RWPE2 (cell line): ENCODE measurements around the gene MCM3AP.

Experiments
- ATAC-seq: fragments of 200-7000 bp; cut with Tn5 transposase; 3 replicates; pipeline ENCODE4 v1.9.1; 2021; ENCODE audit warnings: low read depth
- DNase-seq: peaks from one replicate; pipeline ENCODE4 v3.0.0-alpha.2; 2020; ENCODE audit warnings: low spot score
- H3K27ac ChIP-seq: fragments of 450-650 bp; 2 replicates; pipeline ENCODE4 v1.5.1; 2017; ENCODE audit warnings: mild to moderate bottlenecking; ENCODE audit not compliant: poor library complexity, severe bottlenecking
- H3K27me3 ChIP-seq: fragments of 250-450 bp; sonication (Bioruptor Pico); 2 replicates; pipeline ENCODE4 v1.5.1; 2021; ENCODE audit warnings: mild to moderate bottlenecking, moderate library complexity; ENCODE audit not compliant: insufficient read depth, poor library complexity, severe bottlenecking
- H3K36me3 ChIP-seq: fragments of 250-450 bp; sonication (Bioruptor Pico); 2 replicates; pipeline ENCODE4 v1.5.1; 2020; ENCODE audit warnings: low read depth, mild to moderate bottlenecking, moderate library complexity
- H3K4me1 ChIP-seq: fragments of 250-450 bp; sonication (Bioruptor Pico); 2 replicates; pipeline ENCODE4 v1.5.1; 2021; ENCODE audit warnings: mild to moderate bottlenecking, moderate library complexity; ENCODE audit not compliant: insufficient read depth, poor library complexity, severe bottlenecking
- H3K4me3 ChIP-seq: fragments of 250-450 bp; sonication (Bioruptor Pico); 2 replicates; pipeline ENCODE4 v1.5.1; 2021; ENCODE audit warnings: mild to moderate bottlenecking, moderate library complexity; ENCODE audit not compliant: severe bottlenecking
- H3K9me3 ChIP-seq: fragments of 250-450 bp; sonication (Bioruptor Pico); 2 replicates; pipeline ENCODE4 v1.5.1; 2021; ENCODE audit warnings: mild to moderate bottlenecking, moderate library complexity; ENCODE audit not compliant: severe bottlenecking
- CTCF ChIP-seq: fragments of 450-650 bp; IDR thresholded peaks from one replicate; pipeline ENCODE4 v1.5.1; 2017; ENCODE audit warnings: mild to moderate bottlenecking, moderate library complexity; ENCODE audit not compliant: poor library complexity, severe bottlenecking

Gene MCM3AP

GRCh38 chr21:46284733-46285132 is 678 bp downstream of the MCM3AP start:
- Histone ChIP-seq H3K9me3 (no peaks in the 10 kb centered on the region), H3K36me3 (peaks cover 67% of the 10 kb centered on the region), H3K4me3 (peak overlapping the region; percentile 92), H3K27me3 (no peaks in the 10 kb centered on the region), H3K27ac (peak overlapping the region; percentile 87), H3K4me1 (peaks cover 23% of the 10 kb centered on the region)
- no peak for ATAC-seq
- no peak for TF ChIP-seq CTCF
- no peak for DNase-seq

GRCh38 chr21:46284077-46284644 is 1.2 kb downstream of the MCM3AP start:
- Histone ChIP-seq H3K36me3 (peaks cover 73% of the 10 kb centered on the region), H3K4me1 (peaks cover 23% of the 10 kb centered on the region), H3K27ac (no peak overlapping the region), H3K9me3 (no peaks in the 10 kb centered on the region), H3K27me3 (no peaks in the 10 kb centered on the region), H3K4me3 (no peak overlapping the region)
- ATAC-seq (no peak), DNase-seq (no peak)
- TF ChIP-seq CTCF: no peak

DNA sequence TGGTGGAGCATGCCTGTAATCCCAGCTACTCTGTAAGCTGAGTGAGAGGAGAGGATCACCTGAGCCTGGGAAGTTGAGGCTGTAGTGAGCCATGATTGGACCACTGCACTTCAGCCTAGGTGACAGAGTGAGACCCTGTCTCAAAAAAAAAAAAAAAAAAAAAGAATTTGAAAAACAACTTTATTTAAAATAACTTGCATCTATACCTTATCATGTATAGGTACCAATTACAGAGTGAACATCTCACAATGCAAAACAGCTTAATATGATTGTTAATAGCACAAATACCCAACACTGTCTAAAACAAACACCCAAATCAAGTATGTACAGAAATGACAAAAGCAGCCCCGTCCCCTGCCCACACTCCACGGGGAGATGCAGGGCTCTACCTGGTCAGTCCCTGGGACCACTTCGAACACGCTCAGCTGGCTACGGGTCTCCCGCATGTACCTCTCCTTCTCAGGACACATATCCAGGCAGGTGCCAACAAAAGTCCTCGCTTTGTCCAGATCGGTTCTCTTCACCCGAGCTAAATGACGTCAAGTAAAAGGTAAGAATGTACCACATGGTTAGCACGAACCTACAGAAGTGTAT is 10.5 kb downstream of the MCM3AP start:
- Histone ChIP-seq H3K36me3 (peaks cover 98% of the 10 kb centered on the region), H3K27me3 (no peaks in the 10 kb centered on the region), H3K9me3 (no peaks in the 10 kb centered on the region), H3K27ac (no peak overlapping the region), H3K4me1 (no peaks in the 10 kb centered on the region), H3K4me3 (no peak overlapping the region)
- ATAC-seq: no peak
- DNase-seq: no peak
- TF ChIP-seq CTCF: no peak

DNA sequence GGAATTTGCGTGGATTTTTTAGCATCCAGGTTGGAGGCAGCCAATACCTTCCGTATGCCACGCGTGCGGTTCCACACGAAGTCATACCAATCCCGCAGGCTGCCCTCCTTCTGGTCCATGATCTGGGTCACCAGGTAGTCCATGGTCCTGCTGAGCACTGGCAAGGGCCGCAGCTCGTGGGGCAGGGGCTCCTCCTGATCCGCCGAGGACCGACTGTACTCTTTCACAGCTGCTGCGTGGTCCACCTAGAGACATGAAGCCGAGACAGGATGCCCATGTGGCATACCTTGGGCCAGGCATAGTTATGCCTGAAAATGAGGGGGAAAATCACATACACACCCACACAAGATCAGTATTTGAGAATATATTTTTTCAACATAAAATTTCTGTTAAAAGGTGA is 12.1 kb downstream of the MCM3AP start:
- H3K36me3 ChIP-seq: peaks cover 99% of the 10 kb centered on the region
- no peak for TF ChIP-seq CTCF
- H3K9me3 ChIP-seq: no peaks in the 10 kb centered on the region
- DNase-seq: no peak
- no peaks in the 10 kb centered on the region for H3K4me1 ChIP-seq
- no peak overlapping the region for H3K4me3 ChIP-seq
- H3K27ac ChIP-seq: no peak overlapping the region
- H3K27me3 ChIP-seq: no peaks in the 10 kb centered on the region
- no peak for ATAC-seq

DNA sequence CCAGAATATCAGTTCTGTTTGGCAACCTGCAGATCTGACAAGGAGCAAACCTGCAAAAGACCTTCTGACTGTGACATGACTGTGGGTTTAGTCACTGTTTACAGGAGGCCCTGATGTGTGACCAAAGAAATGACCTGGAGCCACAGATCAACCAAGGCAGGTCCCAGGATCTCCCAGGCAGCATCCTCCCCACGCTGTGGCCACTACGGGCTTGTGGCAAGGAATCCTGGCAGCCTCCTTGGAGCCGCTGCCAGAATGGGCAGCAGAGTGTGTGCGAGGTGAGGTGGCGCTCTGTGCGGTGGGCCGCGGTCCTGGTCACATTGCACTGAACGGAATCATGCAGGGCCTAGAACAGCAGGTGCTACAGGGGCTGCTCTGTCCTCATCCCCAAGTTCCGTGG is 15.9 kb downstream of the MCM3AP start:
- no peak overlapping the region for H3K27ac ChIP-seq
- peaks cover 95% of the 10 kb centered on the region for H3K36me3 ChIP-seq
- TF ChIP-seq CTCF: no peak
- DNase-seq (no peak), ATAC-seq (no peak)
- H3K4me3 ChIP-seq: no peak overlapping the region
- H3K4me1 ChIP-seq: no peaks in the 10 kb centered on the region
- H3K9me3 ChIP-seq: no peaks in the 10 kb centered on the region
- no peaks in the 10 kb centered on the region for H3K27me3 ChIP-seq
